DMS114 treated with DMSO at 0.1 percent for 48 hours (cell line): ENCODE results near the gene PLPP3.

Source experiments
- DNase-seq: peaks from one replicate; lab custom pipeline; 2025; ENCODE audit not compliant: unreplicated experiment; lab: John Stamatoyannopoulos, UW

PLPP3 gene

GRCh38 chr1:56501426-56501825, 77.9 kb downstream of the PLPP3 start:
- DNase-seq: no peak

GRCh38 chr1:56496821-56497772, 82.3 kb downstream of the PLPP3 start:
- no peak for DNase-seq

- no peak for DNase-seq
Observed at GRCh38 chr1:56496158-56496557, 83.2 kb downstream of the PLPP3 start.

- no peak for DNase-seq
Observed at GRCh38 chr1:56495538-56495937, 83.8 kb downstream of the PLPP3 start.

GRCh38 chr1:56494306-56494705, 85.1 kb downstream of the PLPP3 start:
- no peak for DNase-seq

- no peak for DNase-seq
Observed at GRCh38 chr1:56493826-56494225, 85.5 kb downstream of the PLPP3 start.

GRCh38 chr1:56491441-56491840, 87.9 kb downstream of the PLPP3 start:
- DNase-seq: no peak

GRCh38 chr1:56490619-56491018, 88.7 kb downstream of the PLPP3 start:
- DNase-seq: no peak

- DNase-seq: no peak
Observed at GRCh38 chr1:56489695-56490094, 89.7 kb downstream of the PLPP3 start.

- DNase-seq: no peak
Observed at GRCh38 chr1:56484695-56485094, 94.7 kb downstream of the PLPP3 start.

GRCh38 chr1:56483104-56483503, 96.3 kb downstream of the PLPP3 start:
- DNase-seq: no peak

GRCh38 chr1:56482486-56482885, 96.9 kb downstream of the PLPP3 start:
- no peak for DNase-seq

- DNase-seq: no peak
Observed at GRCh38 chr1:56481140-56481694, 98.1 kb downstream of the PLPP3 start.

GRCh38 chr1:56478734-56479133, 100.6 kb downstream of the PLPP3 start:
- DNase-seq: no peak

- peak; percentile 43 for DNase-seq
Observed at GRCh38 chr1:56477164-56478111, 101.9 kb downstream of the PLPP3 start.

- DNase-seq: no peak
Observed at GRCh38 chr1:56473582-56474270, 105.6 kb downstream of the PLPP3 start.

- DNase-seq: no peak
Observed at GRCh38 chr1:56472860-56473259, 106.5 kb downstream of the PLPP3 start.

- DNase-seq: no peak
Observed at GRCh38 chr1:56469640-56470371, 109.6 kb downstream of the PLPP3 start.

- no peak for DNase-seq
Observed at GRCh38 chr1:56468518-56468917, 110.8 kb downstream of the PLPP3 start.

GRCh38 chr1:56466538-56466937, 112.8 kb downstream of the PLPP3 start:
- no peak for DNase-seq
